Ovary (tissue), 9 donors: ENCODE measurements around the gene UBE3D. TPM values are rescaled to one million over a fixed set of nuclear protein-coding genes. Genes with fewer than 3 reads are reported as not detected.
A peak's percentile ranks its signal among the peaks of the same experiment; 100 is the strongest.

Experiments used
- DNase-seq, 5 donors: peaks; one replicate each; pipeline ENCODE4 v3.0.0-alpha.2; 2019 to 2020
- H3K27ac ChIP-seq, 2 donors: fragments of 200-600 bp; one replicate each; pipeline versions ENCODE4 v1.5.1 to v1.8.0; 2019 to 2022
- H3K27me3 ChIP-seq: fragments of 200-600 bp; one replicate; pipeline ENCODE4 v1.8.0; 2022
- H3K36me3 ChIP-seq: fragments of 200-600 bp; sonication (generic); one replicate; pipeline ENCODE4 v1.5.1; 2019
- H3K4me1 ChIP-seq: one replicate; pipeline ENCODE4 v1.8.1; 2013; ENCODE audit warnings: mild to moderate bottlenecking, moderate library complexity; ENCODE audit not compliant: insufficient read depth
- H3K4me3 ChIP-seq: fragments of 200-600 bp; sonication (generic); one replicate; pipeline ENCODE4 v1.5.1; 2017
- H3K9me3 ChIP-seq, 2 donors: fragments of 200-600 bp in 1 of 2; sonication (generic) in 1 of 2; one replicate each; pipeline versions ENCODE4 v1.5.1 to v1.8.1; 2013 to 2019; ENCODE audit warnings: mild to moderate bottlenecking in 1 of 2, moderate library complexity in 1 of 2
- EP300 ChIP-seq: sonication (generic); formaldehyde crosslinking; IDR thresholded peaks from one replicate; pipeline ENCODE4 v1.6.1; 2017; ENCODE audit warnings: antibody characterized with exemption
- POLR2A ChIP-seq: fragments of 450-650 bp; IDR thresholded peaks from one replicate; pipeline ENCODE4 v1.6.1; 2017; ENCODE audit warnings: antibody characterized with exemption, mild to moderate bottlenecking, moderate library complexity
- WGBS, 3 donors: extraction: QIAGEN DNeasy Blood & Tissue Kit in 1 of 3; methylation state at CpG; one replicate each; pipeline versions ENCODE4 v1.1.5 to v1.1.7; 2013 to 2017; 5-methylcytosine and 5-hydroxymethylcytosine counted together
- intact Hi-C, 4 donors: fragments of 100-400 bp; cut with DNase I; formaldehyde crosslinking; loops; one replicate each; pipeline versions ENCODE4 v1.11.0 to v1.15.1; 2022 to 2023
- polyA plus RNA-seq, 2 donors: library from polyadenylated mRNA; stranded (reverse); fragments of 200-250 nt in 1 of 2; fragments of 350-450 nt in 1 of 2; fragmentation: Illumina TruSeq in 1 of 2; extraction: RNeasy Lipid Tissue Mini Kit (QIAGEN cat#74804) in 1 of 2; gene quantifications; one replicate each; pipeline ENCODE4 v1.2.3, GENCODE V29; 2013 to 2014
- total RNA-seq, 7 donors: library from RNA; depleted of rRNA in 2 of 7; stranded (reverse); fragments of >200 nt in 2 of 7; fragmentation: NEBNext Ultra II Directional in 3 of 7; extraction: Animal tissue kit (Norgen Biotek cat#: 25700) in 3 of 7; gene quantifications; one replicate each; pipeline versions ENCODE4 v1.1.0 to v1.2.4, GENCODE V29; 2016 to 2023
- TF ChIP-seq, protein P1 (sequence below), 3 donors: fragments of 450-650 bp in 2 of 3; fragments of 200-600 bp in 1 of 3; IDR thresholded peaks; one replicate each; pipeline versions ENCODE4 v1.5.1 to v1.8.0; 2016 to 2022; ENCODE audit warnings: antibody characterized with exemption in 3 of 3, mild to moderate bottlenecking in 1 of 3
- donor health status: DM: no; HTN: no; CAD: no; lungs with moderate emphysema.
- donor health status: DM: no; HTN: no; CAD: no.
- donor health status: Bipolar disorder and iron deficiency.
- donor health status: DM: yes; HTN: yes; CAD: no.
- donor health status: DM: no; HTN: no; CAD: no.
- donor health status: DM: yes; HTN: yes; CAD: no.

Gene UBE3D
- total and polyA plus RNA-seq, 9 donors: 3.3 to 13.1 (median 5.9) TPM

- no peak for DNase-seq
- intact Hi-C loops: loop anchor here (5.0 to 10.0 kb wide), 6 partner anchors 124 to 824 kb away; partner anchors contain the start of genes PRSS35 (in 2 of the 4), IBTK (in 1 of the 4), PGM3 (in 1 of the 4) and RWDD2A (in 1 of the 4)
- Histone ChIP-seq H3K36me3 (no peaks in the 10 kb centered on the region), H3K4me3 (peak overlapping the region; percentile 95), H3K9me3 (no peaks in the 10 kb centered on the region), H3K27me3 (no peaks in the 10 kb centered on the region), H3K4me1 (peaks cover 2% of the 10 kb centered on the region), H3K27ac (no peak overlapping the region)
- no peak for TF ChIP-seq EP300
- TF ChIP-seq, protein P1, sequence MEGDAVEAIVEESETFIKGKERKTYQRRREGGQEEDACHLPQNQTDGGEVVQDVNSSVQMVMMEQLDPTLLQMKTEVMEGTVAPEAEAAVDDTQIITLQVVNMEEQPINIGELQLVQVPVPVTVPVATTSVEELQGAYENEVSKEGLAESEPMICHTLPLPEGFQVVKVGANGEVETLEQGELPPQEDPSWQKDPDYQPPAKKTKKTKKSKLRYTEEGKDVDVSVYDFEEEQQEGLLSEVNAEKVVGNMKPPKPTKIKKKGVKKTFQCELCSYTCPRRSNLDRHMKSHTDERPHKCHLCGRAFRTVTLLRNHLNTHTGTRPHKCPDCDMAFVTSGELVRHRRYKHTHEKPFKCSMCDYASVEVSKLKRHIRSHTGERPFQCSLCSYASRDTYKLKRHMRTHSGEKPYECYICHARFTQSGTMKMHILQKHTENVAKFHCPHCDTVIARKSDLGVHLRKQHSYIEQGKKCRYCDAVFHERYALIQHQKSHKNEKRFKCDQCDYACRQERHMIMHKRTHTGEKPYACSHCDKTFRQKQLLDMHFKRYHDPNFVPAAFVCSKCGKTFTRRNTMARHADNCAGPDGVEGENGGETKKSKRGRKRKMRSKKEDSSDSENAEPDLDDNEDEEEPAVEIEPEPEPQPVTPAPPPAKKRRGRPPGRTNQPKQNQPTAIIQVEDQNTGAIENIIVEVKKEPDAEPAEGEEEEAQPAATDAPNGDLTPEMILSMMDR (IDR thresholded peaks at IDR 0.05): no peak
- no peak for TF ChIP-seq POLR2A
- 23 to 30% (median 26%) methylated on average over 6 of the region's 6 CpGs for WGBS, 3 donors
Measured at GRCh38 chr6:83068616-83069015, 3.0 kb upstream of the UBE3D start.

GRCh38 chr6:83067448-83068439 is 2.1 kb upstream of the UBE3D start, which contains the start of gene DOP1A:
Gene DOP1A (plus strand): TSS chr6:83067671. CDS start chr6:83096978, 29,307 bp downstream.
- Histone ChIP-seq H3K4me1 (peaks cover 2% of the 10 kb centered on the region), H3K4me3 (peak within 1 kb of the TSS; percentile 95), H3K9me3 (no peaks in the 10 kb centered on the region), H3K36me3 (no peaks in the 10 kb centered on the region), H3K27me3 (no peaks in the 10 kb centered on the region), H3K27ac (peak within 1 kb of the TSS; percentile 76 to 77)
- 0 to 1% (median 1%) methylated on average over 76 to 78 of the region's 78 CpGs for WGBS, 3 donors
- peak; percentile 46 for TF ChIP-seq POLR2A
- no peak for TF ChIP-seq EP300
- TF ChIP-seq, protein P1 (IDR thresholded peaks at IDR 0.05): peak; percentile 85 to 99 (median 90)
- intact Hi-C loops: loop anchor here (5.0 to 10.0 kb wide), 6 partner anchors 125 to 823 kb away; partner anchors contain the start of genes PRSS35 (in 2 of the 4), IBTK (in 1 of the 4), PGM3 (in 1 of the 4) and RWDD2A (in 1 of the 4)
- DNase-seq: peak; percentile 92 to 96 (median 95)

DNA sequence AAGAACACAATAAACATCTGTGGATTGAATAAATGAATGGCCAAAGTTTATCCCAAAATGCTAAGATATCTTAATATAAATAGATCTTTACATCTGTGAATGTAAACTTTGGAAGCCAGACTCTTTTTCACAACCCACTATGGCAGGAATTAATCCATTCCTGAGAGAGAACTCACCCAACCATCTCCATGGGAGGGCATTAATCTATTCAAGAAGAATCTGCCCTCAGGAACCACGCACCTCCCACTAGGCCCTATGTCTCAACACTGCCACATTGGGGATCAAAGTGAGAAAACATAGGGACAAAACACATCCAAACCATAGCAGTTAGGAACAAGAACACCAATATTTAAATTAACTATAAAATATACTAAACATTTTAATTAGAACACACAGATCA is 3.4 kb downstream of the UBE3D start:
- Histone ChIP-seq H3K27ac (no peak overlapping the region), H3K36me3 (no peaks in the 10 kb centered on the region), H3K9me3 (no peaks in the 10 kb centered on the region), H3K27me3 (no peaks in the 10 kb centered on the region), H3K4me3 (no peak overlapping the region), H3K4me1 (peaks cover 2% of the 10 kb centered on the region)
- 96 to 100% (median 97%) methylated on average over 1 of the region's 1 CpG for WGBS, 3 donors
- intact Hi-C loops: loop anchor here in 3 of 4 donors (10.0 kb wide), 3 partner anchors 153 to 817 kb away; partner anchors contain the start of gene IBTK (in 1 of the 3)
- no peak for DNase-seq
- TF ChIP-seq POLR2A: no peak

DNA sequence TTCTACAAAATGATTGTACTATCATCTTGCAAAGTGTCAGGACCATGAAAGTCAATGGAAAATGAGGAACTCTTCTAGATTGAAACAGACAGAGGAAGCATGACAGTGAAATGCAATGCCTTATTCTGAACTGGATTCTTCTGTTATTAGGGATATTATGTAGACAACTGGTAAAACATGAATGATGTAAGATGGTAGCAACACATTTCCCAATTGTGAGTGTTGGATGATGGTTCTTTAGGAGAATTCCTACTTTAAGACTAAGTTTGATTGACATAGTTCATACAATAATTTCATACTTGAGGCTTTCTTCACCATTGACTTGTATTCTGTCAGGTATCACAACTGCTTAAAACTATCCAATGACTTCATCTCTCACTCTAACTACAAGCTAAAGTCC is 4.5 kb downstream of the UBE3D start:
- Histone ChIP-seq H3K27ac (no peak overlapping the region), H3K36me3 (no peaks in the 10 kb centered on the region), H3K9me3 (no peaks in the 10 kb centered on the region), H3K4me3 (no peak overlapping the region), H3K27me3 (no peaks in the 10 kb centered on the region), H3K4me1 (peaks cover 2% of the 10 kb centered on the region)
- DNase-seq: no peak
- intact Hi-C loops: loop anchor here in 3 of 4 donors (10.0 kb wide), 3 partner anchors 154 to 816 kb away; partner anchors contain the start of gene IBTK (in 1 of the 3)
- no peak for TF ChIP-seq POLR2A
- TF ChIP-seq, protein P1 (IDR thresholded peaks at IDR 0.05): no peak
- no peak for TF ChIP-seq EP300
